GM12872 (cell line): Measurements from ENCODE around the gene HSPH1.

Experiments used
- TF ChIP-seq, protein P1 (sequence below): IDR thresholded peaks from 3 replicates; pipeline ENCODE4 v1.5.1; 2011; ENCODE audit warnings: low read depth, mild to moderate bottlenecking, low read length, moderate library complexity; ENCODE audit not compliant: insufficient read depth

Gene HSPH1

DNA sequence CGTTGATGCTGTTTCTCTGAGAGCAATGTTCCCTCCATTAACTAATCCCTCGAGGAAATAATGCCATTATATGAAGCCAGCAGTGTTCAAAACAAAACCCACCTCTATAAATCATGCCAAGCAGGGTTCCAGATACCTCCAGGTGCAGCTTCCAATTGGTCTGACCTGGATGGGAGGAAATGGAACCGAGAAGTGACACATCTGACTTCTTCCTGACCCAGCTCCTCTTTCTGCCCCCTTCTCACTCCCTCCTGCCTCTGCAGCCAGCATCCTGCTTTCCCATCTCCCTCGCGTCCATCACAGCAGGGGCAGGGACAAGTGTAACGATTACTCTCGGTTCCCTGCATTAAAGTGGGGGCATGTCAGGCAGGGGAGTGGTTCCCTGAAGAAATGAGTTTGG lies 37.5 kb downstream of the HSPH1 start:
- TF ChIP-seq, protein P1, sequence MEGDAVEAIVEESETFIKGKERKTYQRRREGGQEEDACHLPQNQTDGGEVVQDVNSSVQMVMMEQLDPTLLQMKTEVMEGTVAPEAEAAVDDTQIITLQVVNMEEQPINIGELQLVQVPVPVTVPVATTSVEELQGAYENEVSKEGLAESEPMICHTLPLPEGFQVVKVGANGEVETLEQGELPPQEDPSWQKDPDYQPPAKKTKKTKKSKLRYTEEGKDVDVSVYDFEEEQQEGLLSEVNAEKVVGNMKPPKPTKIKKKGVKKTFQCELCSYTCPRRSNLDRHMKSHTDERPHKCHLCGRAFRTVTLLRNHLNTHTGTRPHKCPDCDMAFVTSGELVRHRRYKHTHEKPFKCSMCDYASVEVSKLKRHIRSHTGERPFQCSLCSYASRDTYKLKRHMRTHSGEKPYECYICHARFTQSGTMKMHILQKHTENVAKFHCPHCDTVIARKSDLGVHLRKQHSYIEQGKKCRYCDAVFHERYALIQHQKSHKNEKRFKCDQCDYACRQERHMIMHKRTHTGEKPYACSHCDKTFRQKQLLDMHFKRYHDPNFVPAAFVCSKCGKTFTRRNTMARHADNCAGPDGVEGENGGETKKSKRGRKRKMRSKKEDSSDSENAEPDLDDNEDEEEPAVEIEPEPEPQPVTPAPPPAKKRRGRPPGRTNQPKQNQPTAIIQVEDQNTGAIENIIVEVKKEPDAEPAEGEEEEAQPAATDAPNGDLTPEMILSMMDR = no peak

DNA sequence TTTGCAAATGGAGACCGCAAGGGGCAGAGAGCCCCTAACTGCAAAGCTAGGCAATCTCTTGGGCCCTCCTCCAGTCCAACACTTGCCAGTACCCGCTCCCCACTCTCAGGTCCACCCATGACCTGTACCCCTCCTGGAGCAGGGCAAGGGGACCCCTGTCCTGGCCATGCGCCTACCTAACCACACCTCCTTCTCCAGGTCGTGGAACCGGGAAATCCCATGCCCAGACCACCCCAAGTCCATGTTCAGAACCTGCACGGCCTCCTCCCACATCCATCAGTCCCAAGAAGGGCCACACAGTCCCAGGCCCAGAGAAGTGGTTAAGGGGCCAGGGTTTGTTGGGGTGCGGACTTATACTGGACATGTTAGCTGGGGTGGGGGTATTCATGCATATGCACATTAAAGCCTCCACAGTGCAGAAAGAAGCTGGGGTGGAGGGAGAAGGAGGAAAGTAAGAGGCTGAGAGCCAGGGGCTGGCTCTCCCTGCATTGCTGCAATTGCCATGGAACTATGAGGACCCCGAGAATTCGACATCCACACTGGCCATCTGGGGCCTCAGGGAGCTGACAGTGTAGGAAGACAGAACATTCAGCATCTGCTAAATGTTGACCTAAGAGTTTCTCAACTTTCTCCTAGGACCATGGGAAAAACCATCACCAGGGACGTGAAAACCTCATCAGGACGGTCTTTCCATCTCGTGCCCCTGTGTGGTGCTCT lies 39.0 kb downstream of the HSPH1 start:
- TF ChIP-seq, protein P1 = no peak

DNA sequence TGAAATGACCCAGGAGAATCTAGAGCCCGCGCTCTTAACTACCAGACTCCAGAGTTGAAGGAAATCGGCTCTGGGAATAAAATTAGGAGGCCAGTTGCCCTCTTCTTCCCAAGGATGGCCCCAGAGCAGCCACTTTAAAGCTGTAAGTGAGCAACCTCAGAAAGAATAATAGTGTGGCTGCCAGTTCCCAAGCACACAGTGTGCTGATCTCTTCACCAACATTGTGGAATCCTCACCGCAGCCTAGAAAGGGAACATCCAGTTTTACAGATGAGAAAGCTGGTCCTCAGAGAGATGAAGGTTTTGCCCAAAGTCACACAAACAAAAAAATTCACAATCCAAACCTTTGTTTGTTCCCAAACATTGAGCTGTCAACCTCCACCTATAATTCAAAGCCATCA lies 39.6 kb downstream of the HSPH1 start:
- TF ChIP-seq, protein P1 = no peak

DNA sequence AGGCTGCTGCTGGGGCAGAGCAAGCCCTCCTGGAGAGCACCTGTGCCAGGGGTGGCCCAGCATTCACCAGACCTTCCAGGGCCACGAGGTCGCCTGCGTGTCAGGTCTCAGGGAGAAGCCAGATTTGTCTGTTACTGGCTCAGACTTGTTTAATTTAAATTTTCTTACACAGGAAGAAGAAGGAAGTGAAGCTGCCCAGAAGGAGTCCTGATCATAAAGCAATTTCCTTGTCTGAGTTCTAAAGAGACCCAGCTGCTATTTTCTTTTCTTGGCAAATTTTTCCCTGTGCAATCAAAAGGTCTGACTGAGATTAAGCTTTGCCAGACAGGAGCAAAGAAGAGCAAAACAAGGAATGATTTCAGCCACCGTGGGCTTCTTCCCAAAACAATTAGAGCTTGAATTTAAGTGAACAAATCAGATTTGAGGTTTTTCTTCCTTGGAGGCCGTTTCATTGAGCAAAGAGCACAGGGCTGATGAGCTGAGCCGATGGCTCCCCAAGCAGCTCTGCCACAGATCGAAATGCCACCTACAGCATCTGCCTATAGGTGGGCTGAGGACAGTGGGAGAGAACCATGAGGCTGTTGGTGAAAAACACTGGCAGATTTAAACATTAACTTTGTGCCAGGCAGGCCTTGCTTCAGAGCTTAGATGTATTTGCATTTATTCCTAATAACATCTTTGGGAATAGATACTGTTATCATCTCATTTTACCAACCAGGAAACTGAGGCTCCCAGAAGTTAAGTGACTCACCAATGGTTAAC lies 40.1 kb downstream of the HSPH1 start:
- TF ChIP-seq, protein P1 = no peak

DNA sequence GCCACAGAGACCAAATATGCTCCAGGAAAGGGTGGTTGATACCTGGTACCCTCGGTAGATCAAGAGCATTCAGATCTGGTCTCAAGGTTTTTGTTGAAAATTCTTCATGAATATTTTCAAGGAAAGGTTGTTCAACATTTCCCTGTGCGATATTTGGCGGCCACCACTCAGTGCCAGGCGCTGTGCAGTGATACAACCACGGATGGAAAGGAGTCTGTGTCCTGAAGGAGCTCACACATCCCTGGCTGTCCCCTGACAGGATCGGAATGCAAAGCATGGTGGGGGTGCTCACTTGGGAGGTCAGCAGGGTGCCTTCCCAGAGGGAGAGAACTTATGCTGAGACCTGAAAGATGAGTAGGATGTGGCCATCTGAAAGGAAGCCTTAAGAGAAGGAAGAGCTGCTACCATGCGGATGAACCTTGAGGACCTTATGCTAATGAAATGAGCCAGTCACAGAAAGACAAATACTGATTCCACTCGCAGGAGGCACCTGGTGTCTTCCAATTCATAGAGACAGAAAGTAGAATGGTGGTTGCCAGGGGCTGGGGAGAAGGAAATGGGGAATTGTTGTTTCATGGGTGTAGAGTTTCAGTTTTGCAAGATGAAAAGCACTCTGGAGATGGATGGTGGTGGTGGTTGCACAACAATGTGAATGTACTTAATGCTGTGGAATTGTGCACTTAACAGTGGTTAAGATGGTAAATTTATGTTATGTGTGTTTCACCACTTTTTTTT lies 41.6 kb downstream of the HSPH1 start:
- TF ChIP-seq, protein P1 = no peak

DNA sequence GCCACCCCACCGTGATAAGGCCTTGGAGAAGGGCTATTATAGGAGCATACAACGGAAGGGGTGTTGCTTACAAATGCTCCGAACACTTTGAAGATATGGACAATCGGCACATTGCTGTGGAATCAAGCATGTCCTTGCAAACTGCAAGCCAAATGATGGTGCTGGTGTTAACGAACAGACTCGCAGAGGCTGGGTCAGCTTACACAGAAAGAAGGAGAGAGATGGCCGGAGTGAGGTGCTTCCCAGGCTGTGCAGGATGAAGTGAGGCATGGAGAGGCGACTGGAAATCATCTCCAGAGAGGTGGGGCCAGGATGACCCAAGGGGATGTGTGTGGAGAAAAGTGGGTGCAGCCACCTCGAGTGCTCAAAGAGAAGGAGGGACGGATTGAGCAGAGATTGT lies 42.2 kb downstream of the HSPH1 start:
- TF ChIP-seq, protein P1 = no peak

DNA sequence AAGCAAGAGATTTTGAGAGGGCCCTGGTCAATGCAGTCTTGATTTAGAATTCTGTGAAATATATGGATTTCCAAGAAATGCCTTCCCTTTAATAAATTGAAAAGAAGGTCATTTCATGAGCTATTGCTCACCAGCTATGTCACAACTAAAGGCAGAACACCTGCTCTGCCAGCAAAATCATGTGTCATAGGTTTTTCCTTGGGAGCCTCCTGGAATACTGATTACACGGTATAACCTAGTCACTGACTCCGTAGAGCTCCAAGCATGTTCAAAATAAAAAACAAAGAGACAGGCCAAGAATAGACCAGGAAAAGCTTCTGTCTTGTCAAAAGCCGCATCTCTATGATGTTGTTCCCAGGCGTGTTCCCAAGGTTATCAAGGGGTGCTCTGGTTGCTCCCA lies 45.5 kb downstream of the HSPH1 start:
- TF ChIP-seq, protein P1 = no peak
